CD8-positive, alpha-beta memory T cell (primary cell): ENCODE results near the gene C21orf58. TPM values are rescaled to one million over a fixed set of nuclear protein-coding genes. Genes with fewer than 3 reads are reported as not detected.

Experiments
- CTCF ChIA-PET: fragments of 350-600 bp; sonication (Branson Sonifier 250); formaldehyde crosslinking; loops from one replicate; lab custom pipeline; 2021; ENCODE audit warnings: antibody characterized with exemption; lab: Charles Lee
- POLR2A ChIA-PET: fragments of 350-600 bp; sonication (Branson Sonifier 250); formaldehyde crosslinking; loops from one replicate; lab custom pipeline; 2021; ENCODE audit warnings: antibody characterized with exemption; lab: Charles Lee
- DNase-seq, 5 donors: peaks; one replicate each; pipeline versions ENCODE4 v3.0.0 to v3.0.0-alpha.2; 2020 to 2022; ENCODE audit warnings: mixed read lengths in 1 of 5
- H3K27ac ChIP-seq: one replicate; pipeline ENCODE4 v1.7.0; 2013; ENCODE audit warnings: low read depth, mild to moderate bottlenecking, low read length, moderate library complexity
- H3K27me3 ChIP-seq: 2 replicates; pipeline ENCODE4 v1.7.0; 2013; ENCODE audit warnings: low read length, mild to moderate bottlenecking; ENCODE audit not compliant: insufficient read depth, poor library complexity, severe bottlenecking
- H3K36me3 ChIP-seq: 2 replicates; pipeline ENCODE4 v1.7.0; 2013; ENCODE audit warnings: mild to moderate bottlenecking, low read length, moderate library complexity; ENCODE audit not compliant: insufficient read depth
- H3K4me1 ChIP-seq: 2 replicates; pipeline ENCODE4 v1.7.0; 2013; ENCODE audit warnings: mild to moderate bottlenecking, low read length, moderate library complexity; ENCODE audit not compliant: insufficient read depth
- H3K4me3 ChIP-seq: 2 replicates; pipeline ENCODE4 v1.7.0; 2013; ENCODE audit warnings: mild to moderate bottlenecking, low read length
- H3K9me3 ChIP-seq: 2 replicates; pipeline ENCODE4 v1.7.0; 2013; ENCODE audit warnings: mild to moderate bottlenecking, low read length
- H3K27ac Mint-ChIP-seq, 8 donors: one replicate each; pipeline ENCODE4 v1.8.0; 2020 to 2021; ENCODE audit warnings: mixed read lengths in 8 of 8, mild to moderate bottlenecking in 6 of 8, inconsistent platforms in 3 of 8, moderate library complexity in 3 of 8
- H3K27me3 Mint-ChIP-seq, 2 donors: one replicate each; pipeline ENCODE4 v1.8.0; 2020 to 2021; ENCODE audit warnings: mixed read lengths in 2 of 2, mild to moderate bottlenecking in 1 of 2, moderate library complexity in 1 of 2
- H3K36me3 Mint-ChIP-seq, 3 donors: one replicate each; pipeline ENCODE4 v1.8.0; 2020 to 2021; ENCODE audit warnings: mixed read lengths in 3 of 3, inconsistent platforms in 1 of 3, mild to moderate bottlenecking in 1 of 3
- H3K4me1 Mint-ChIP-seq, 3 donors: one replicate each; pipeline ENCODE4 v1.8.0; 2020 to 2021; ENCODE audit warnings: mixed read lengths in 3 of 3, inconsistent platforms in 1 of 3, mild to moderate bottlenecking in 1 of 3
- H3K4me3 Mint-ChIP-seq, 7 donors: one replicate each; pipeline ENCODE4 v1.8.0; 2020 to 2021; ENCODE audit warnings: mixed read lengths in 7 of 7, mild to moderate bottlenecking in 6 of 7, moderate library complexity in 4 of 7, inconsistent platforms in 2 of 7
- H3K9me3 Mint-ChIP-seq, 5 donors: one replicate each; pipeline ENCODE4 v1.8.0; 2020 to 2022; ENCODE audit warnings: mixed read lengths in 5 of 5, mild to moderate bottlenecking in 3 of 5, moderate library complexity in 2 of 5, inconsistent platforms in 1 of 5
- polyA plus RNA-seq: library from polyadenylated mRNA; unstranded; fragments of 300-500 nt; fragmentation: Illumina TruSeq; gene quantifications from one replicate; pipeline ENCODE4 v1.2.3, GENCODE V29; 2021
- total RNA-seq, 2 experiments: library from RNA; stranded (reverse); gene quantifications; one replicate each; pipeline ENCODE4 v1.2.3, GENCODE V29; 2021

C21orf58 gene
- total and polyA plus RNA-seq, 3 experiments from 2014 or later = 0.62 to 14.5 (median 13.4) TPM

- no peak overlapping the region for H3K4me3 Mint-ChIP-seq
- peaks cover 11 to 87% (median 14%) of the 10 kb centered on the region in 3 donors for H3K36me3 Mint-ChIP-seq
- peaks cover 0 to 3% (median 0%) of the 10 kb centered on the region in 3 donors for H3K4me1 Mint-ChIP-seq
- H3K9me3 Mint-ChIP-seq = no peaks in the 10 kb centered on the region
- ChIA-PET POLR2A (no interaction called here), CTCF (interaction anchor here (0.6 to 0.8 kb wide), 2 partner anchors 9 to 34 kb away, joined by 3 to 4 read pairs; no protein-coding TSS in a partner anchor)
- DNase-seq = no peak
- H3K36me3 ChIP-seq = peaks cover 58% of the 10 kb centered on the region
- H3K27me3 ChIP-seq = no peaks in the 10 kb centered on the region
- H3K9me3 ChIP-seq = no peaks in the 10 kb centered on the region
- H3K27ac ChIP-seq = no peak overlapping the region
- H3K27me3 Mint-ChIP-seq = peaks cover 0 to 2% of the 10 kb centered on the region in 2 donors
- no peak overlapping the region for H3K4me3 ChIP-seq
- H3K4me1 ChIP-seq = no peaks in the 10 kb centered on the region
- peak overlapping the region in 1 of 8 donors; percentile 70 for H3K27ac Mint-ChIP-seq
Measured at GRCh38 chr21:46268371-46268770, 55.3 kb downstream of the C21orf58 start.

GRCh38 chr21:46266946-46267345 is 56.7 kb downstream of the C21orf58 start:
- DNase-seq = no peak
- peaks cover 47% of the 10 kb centered on the region for H3K36me3 ChIP-seq
- H3K27me3 ChIP-seq = no peaks in the 10 kb centered on the region
- no peak overlapping the region for H3K4me3 ChIP-seq
- ChIA-PET CTCF (no interaction called here), POLR2A (no interaction called here)
- no peak overlapping the region for H3K4me3 Mint-ChIP-seq
- H3K4me1 ChIP-seq = no peaks in the 10 kb centered on the region
- no peak overlapping the region for H3K27ac ChIP-seq
- H3K4me1 Mint-ChIP-seq = no peaks in the 10 kb centered on the region
- H3K9me3 Mint-ChIP-seq = no peaks in the 10 kb centered on the region
- H3K36me3 Mint-ChIP-seq = peaks cover 3 to 84% (median 12%) of the 10 kb centered on the region in 3 donors
- H3K9me3 ChIP-seq = no peaks in the 10 kb centered on the region
- H3K27ac Mint-ChIP-seq = peak overlapping the region in 2 of 8 donors; percentile 51 to 69
- no peaks in the 10 kb centered on the region for H3K27me3 Mint-ChIP-seq

- no peaks in the 10 kb centered on the region for H3K27me3 ChIP-seq
- H3K4me3 ChIP-seq = no peak overlapping the region
- Mint-ChIP-seq H3K4me1 (no peaks in the 10 kb centered on the region), H3K36me3 (peaks cover 3 to 84% (median 11%) of the 10 kb centered on the region in 3 donors), H3K9me3 (no peaks in the 10 kb centered on the region), H3K27me3 (no peaks in the 10 kb centered on the region), H3K4me3 (no peak overlapping the region), H3K27ac (peak overlapping the region in 4 of 8 donors; percentile 29 to 93 (median 58))
- no peak overlapping the region for H3K27ac ChIP-seq
- POLR2A ChIA-PET = no interaction called here
- H3K9me3 ChIP-seq = no peaks in the 10 kb centered on the region
- CTCF ChIA-PET = no interaction called here
- no peak for DNase-seq
- H3K4me1 ChIP-seq = no peaks in the 10 kb centered on the region
- peaks cover 46% of the 10 kb centered on the region for H3K36me3 ChIP-seq
Measured at GRCh38 chr21:46265736-46266525, 57.7 kb downstream of the C21orf58 start.

- H3K4me1 ChIP-seq = no peaks in the 10 kb centered on the region
- no peak for DNase-seq
- H3K9me3 ChIP-seq = no peaks in the 10 kb centered on the region
- no peak overlapping the region for H3K4me3 ChIP-seq
- ChIA-PET POLR2A (no interaction called here), CTCF (no interaction called here)
- no peaks in the 10 kb centered on the region for H3K9me3 Mint-ChIP-seq
- no peak overlapping the region for H3K4me3 Mint-ChIP-seq
- no peaks in the 10 kb centered on the region for H3K27me3 Mint-ChIP-seq
- no peaks in the 10 kb centered on the region for H3K27me3 ChIP-seq
- H3K4me1 Mint-ChIP-seq = no peaks in the 10 kb centered on the region
- peaks cover 39% of the 10 kb centered on the region for H3K36me3 ChIP-seq
- H3K27ac ChIP-seq = no peak overlapping the region
- H3K27ac Mint-ChIP-seq = peak overlapping the region in 1 of 8 donors; percentile 46
- H3K36me3 Mint-ChIP-seq = peaks cover 3 to 81% (median 11%) of the 10 kb centered on the region in 3 donors
Measured at GRCh38 chr21:46264690-46265144, 59.0 kb downstream of the C21orf58 start.

GRCh38 chr21:46264046-46264689 is 59.5 kb downstream of the C21orf58 start:
- peaks cover 39% of the 10 kb centered on the region for H3K36me3 ChIP-seq
- CTCF ChIA-PET = no interaction called here

GRCh38 chr21:46256501-46256994 is 67.1 kb downstream of the C21orf58 start:
- ChIA-PET CTCF (interaction anchor here (0.7 kb wide), 1 partner anchor 126 kb away, joined by 3 read pairs; no protein-coding TSS in a partner anchor), POLR2A (no interaction called here)
- Mint-ChIP-seq H3K27me3 (no peaks in the 10 kb centered on the region), H3K36me3 (peaks cover 14 to 87% (median 25%) of the 10 kb centered on the region in 3 donors), H3K4me1 (peaks cover 17 to 24% (median 19%) of the 10 kb centered on the region in 3 donors), H3K9me3 (no peaks in the 10 kb centered on the region), H3K27ac (peak overlapping the region in 2 of 8 donors; percentile 29 to 61), H3K4me3 (no peak overlapping the region)
- H3K9me3 ChIP-seq = no peaks in the 10 kb centered on the region
- DNase-seq = peak in 1 of 5 donors; percentile 10
- H3K4me3 ChIP-seq = no peak overlapping the region
- H3K36me3 ChIP-seq = peaks cover 56% of the 10 kb centered on the region
- peaks cover 21% of the 10 kb centered on the region for H3K4me1 ChIP-seq
- H3K27ac ChIP-seq = no peak overlapping the region
- no peaks in the 10 kb centered on the region for H3K27me3 ChIP-seq

More at GRCh38 chr21:46264046-46264689, 59.5 kb downstream of the C21orf58 start:
- Histone ChIP-seq H3K27me3 (no peaks in the 10 kb centered on the region), H3K9me3 (no peaks in the 10 kb centered on the region), H3K27ac (no peak overlapping the region), H3K4me3 (no peak overlapping the region), H3K4me1 (no peaks in the 10 kb centered on the region)
- Mint-ChIP-seq H3K4me1 (no peaks in the 10 kb centered on the region), H3K4me3 (no peak overlapping the region), H3K36me3 (peaks cover 3 to 77% (median 11%) of the 10 kb centered on the region in 3 donors), H3K27ac (peak overlapping the region in 1 of 8 donors; percentile 87), H3K9me3 (no peaks in the 10 kb centered on the region), H3K27me3 (no peaks in the 10 kb centered on the region)
- no peak for DNase-seq
- POLR2A ChIA-PET = no interaction called here

GRCh38 chr21:46255758-46256337 is 67.8 kb downstream of the C21orf58 start:
- Histone ChIP-seq H3K27me3 (no peaks in the 10 kb centered on the region), H3K4me1 (peaks cover 24% of the 10 kb centered on the region), H3K9me3 (no peaks in the 10 kb centered on the region), H3K36me3 (peaks cover 57% of the 10 kb centered on the region), H3K27ac (no peak overlapping the region), H3K4me3 (no peak overlapping the region)
- POLR2A ChIA-PET = no interaction called here
- Mint-ChIP-seq H3K9me3 (no peaks in the 10 kb centered on the region), H3K36me3 (peaks cover 16 to 89% (median 26%) of the 10 kb centered on the region in 3 donors), H3K27me3 (no peaks in the 10 kb centered on the region), H3K4me3 (no peak overlapping the region), H3K27ac (peak overlapping the region in 4 of 8 donors; percentile 47 to 79 (median 64)), H3K4me1 (peaks cover 20 to 26% (median 22%) of the 10 kb centered on the region in 3 donors)
- CTCF ChIA-PET = no interaction called here
- DNase-seq = no peak
